HG02763 (cell line): ENCODE results near the gene HOXC13.

Source experiments
- ATAC-seq: cut with Tn5 transposase; IDR thresholded peaks from one replicate; pipeline ENCODE4 v1.9.1; 2021; ENCODE audit warnings: mild to moderate bottlenecking, moderate library complexity; ENCODE audit not compliant: unreplicated experiment

The HOXC13 gene

DNA sequence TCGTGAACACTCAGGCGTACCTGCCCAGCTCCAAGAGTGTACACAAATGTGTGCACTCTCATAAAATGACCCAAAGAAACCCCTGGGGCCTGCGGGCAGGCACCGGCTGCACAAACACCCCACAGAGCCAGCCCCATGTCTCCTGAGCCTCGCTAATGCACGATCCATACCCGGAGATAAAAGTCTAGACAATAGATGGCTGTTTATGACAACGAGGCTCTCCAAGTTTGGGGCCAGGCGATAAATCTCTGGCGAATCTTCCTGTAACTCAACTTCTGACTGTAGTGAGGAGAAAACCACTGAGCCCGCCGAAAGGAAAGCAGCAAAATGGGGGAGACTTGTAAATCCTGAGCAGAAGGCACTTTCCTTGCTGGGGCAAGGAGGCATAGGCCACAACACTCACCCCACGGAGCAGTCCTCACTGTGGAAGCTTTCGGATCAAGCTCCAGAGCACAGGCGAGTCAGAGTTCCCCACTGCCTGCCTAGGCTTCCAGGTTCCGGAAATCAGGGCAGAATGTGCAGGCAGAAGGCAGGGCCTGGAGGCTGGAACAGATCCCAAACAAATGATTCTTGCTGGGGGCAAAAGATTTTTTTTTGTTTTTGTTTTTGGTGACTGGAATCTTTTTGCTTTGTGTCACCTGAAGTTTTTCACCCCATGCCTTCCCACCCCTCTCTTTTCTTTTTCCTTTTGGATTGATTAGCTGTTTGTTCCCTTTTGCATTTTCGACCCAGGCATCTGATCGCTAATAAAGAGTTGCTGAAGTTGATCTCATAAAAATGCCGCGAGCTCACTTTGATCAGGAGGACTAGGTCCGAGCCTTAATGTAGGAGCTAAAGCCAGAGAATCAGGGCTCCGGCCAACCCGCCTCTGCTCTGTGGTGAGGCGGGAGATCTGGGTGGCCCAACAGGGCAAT is 29.8 kb downstream of the HOXC13 start:
- no peak for ATAC-seq

- ATAC-seq = no peak
These were observed 31.1 kb downstream of the HOXC13 start for GRCh38 chr12:53969588-53970259.

DNA sequence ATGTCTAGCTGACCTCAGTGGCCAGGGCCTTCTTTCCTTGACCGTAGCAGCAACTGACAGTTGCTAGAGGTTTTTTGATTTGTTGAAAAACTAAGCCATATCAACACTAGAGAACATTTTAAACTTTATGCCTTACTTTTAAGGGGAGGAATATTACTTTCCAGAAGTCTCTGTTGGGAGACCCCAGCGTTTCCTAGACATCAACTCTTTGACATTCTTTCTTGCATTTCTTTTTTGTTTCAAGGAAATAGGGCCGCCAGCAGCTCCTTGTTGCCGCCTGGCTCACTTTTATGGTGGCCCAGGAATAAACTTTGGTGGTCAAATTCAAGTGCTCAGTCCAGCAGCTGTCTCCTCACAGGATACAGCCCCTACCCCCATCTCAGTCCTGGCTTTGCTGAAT is 31.8 kb downstream of the HOXC13 start:
- ATAC-seq = no peak

DNA sequence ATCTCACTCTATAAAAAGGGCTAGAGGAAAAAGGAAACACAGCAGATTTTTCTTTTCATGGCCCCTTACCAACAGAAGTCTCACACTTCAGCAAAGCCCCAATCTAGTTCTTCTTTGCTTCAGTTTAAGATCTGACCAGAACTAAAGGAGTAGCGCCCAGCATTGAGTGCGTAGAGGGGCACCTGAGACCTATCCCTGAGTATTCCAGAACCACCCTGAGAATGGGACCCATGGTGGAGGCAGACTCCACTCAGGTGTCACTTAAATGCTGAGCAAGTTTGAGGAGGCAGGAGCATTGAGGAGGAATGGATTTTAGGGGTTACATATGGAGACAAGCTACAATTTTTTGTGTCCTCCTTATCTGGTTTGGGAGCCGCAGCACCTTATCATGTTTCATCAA is 32.5 kb downstream of the HOXC13 start:
- ATAC-seq = no peak

DNA sequence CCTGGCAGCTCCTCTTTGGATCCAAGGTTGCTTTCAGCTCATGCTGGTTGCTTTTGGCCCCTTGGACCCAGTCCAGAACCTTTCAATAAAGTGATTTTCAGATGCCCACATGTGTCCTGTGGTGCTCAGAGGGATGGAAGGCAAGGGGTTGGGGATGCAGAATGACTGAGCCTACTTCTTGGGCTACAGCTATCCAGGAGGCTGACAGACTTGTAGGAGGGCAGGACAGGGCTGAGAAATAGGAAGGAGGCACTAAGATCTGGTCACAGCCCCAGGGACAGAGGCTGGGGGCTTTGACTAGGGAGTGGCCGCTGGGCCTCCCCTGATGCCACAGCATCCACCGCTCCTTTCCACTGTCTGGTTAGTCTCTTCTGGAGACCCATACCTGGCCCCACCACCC is 33.1 kb downstream of the HOXC13 start:
- ATAC-seq = no peak

DNA sequence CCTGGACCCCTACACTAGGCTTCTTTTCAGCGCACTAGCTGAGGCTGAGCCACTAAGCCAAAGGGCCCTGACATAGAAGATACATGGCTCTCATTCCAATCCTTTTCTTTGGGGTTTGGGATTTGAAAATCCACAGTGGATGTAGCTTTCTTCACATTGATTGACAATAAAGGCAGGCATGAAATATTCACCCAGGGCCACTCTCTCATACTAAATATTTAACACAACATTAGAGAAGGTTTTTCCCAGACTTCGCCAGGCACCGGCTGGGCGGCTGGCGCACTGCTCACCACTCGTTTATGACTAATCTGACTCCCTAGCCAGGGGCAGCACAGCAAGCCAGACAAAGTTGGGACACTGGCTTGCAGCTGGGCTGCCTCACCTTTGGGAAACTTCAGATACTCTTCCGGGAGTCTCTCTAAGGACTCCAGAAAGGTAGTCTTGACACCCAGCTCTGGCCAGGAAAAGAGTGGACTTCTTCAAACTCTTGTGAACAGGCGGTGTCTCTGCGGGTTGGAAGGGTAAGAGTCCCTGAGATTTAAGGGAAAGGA is 33.6 kb downstream of the HOXC13 start:
- ATAC-seq = no peak

DNA sequence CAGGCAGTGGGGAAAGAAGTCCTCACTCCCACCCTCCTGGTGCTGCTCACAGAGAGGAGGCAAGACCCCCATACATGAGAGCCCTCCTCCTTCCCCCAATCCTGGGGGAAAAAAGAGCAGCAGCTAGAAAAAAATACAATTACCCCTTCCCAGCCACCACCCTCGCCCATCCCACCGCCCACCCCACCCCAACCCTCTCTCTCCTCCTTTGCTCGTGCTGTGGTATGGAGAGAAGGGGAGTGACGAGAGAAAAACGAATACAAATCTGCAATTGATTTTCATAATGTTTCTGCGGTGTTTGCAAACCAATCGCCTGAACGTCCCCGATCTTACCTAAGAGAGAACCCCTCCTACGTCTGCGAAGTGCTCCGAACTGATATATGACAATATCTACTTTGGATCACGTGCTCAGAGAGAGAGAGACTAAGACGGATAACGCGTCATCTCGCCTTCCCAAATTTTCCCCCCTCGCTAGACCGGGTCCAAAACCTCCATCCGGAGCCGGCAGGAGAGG is 34.1 kb downstream of the HOXC13 start, which contains the start of gene HOXC11:
Gene HOXC11 (plus strand): TSS at position 405 of the 514 bp plus-strand sequence. CDS start 116 bp downstream, outside the sequence.
- no peak for ATAC-seq

DNA sequence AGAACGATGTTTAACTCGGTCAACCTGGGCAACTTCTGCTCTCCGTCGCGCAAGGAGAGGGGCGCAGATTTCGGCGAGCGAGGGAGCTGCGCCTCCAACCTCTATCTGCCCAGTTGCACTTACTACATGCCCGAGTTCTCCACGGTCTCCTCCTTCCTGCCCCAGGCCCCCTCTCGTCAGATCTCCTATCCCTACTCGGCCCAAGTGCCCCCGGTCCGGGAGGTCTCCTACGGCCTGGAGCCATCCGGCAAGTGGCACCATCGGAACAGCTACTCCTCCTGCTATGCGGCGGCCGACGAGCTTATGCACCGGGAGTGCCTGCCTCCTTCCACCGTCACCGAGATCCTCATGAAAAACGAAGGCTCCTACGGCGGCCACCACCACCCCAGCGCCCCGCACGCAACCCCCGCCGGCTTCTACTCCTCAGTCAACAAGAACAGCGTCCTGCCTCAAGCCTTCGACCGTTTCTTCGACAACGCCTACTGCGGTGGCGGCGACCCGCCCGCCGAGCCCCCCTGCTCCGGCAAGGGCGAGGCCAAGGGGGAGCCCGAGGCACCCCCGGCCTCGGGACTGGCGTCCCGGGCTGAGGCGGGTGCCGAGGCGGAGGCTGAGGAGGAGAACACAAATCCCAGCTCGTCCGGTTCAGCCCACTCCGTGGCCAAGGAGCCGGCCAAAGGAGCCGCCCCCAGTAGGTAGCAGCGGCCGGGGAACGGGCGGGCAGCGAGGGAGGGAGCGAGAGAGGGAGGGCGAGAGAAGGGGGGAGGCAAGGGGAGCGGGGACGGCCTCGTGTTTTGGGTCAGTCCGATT is 34.8 kb downstream of the HOXC13 start:
- no peak for ATAC-seq

- ATAC-seq = no peak
These were observed 35.7 kb downstream of the HOXC13 start, which contains the start of gene HOTAIR for GRCh38 chr12:53974084-53975063. TSS of gene HOTAIR (minus strand) at chr12:53974954.

DNA sequence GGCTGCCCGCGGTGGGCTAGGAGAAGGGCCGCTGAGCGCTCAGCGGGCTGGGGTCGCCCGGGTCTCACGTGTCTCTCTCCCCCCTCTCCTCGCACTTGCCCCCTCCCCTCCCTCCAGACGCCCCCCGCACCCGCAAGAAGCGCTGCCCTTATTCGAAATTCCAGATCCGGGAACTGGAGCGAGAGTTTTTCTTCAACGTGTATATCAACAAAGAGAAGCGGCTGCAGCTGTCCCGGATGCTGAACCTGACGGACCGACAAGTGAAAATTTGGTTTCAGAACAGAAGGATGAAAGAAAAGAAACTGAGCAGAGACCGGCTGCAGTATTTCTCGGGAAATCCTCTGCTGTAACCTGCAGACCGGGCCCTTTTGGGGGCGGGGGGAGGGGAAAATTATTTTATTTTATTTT is 36.4 kb downstream of the HOXC13 start:
- ATAC-seq = no peak

DNA sequence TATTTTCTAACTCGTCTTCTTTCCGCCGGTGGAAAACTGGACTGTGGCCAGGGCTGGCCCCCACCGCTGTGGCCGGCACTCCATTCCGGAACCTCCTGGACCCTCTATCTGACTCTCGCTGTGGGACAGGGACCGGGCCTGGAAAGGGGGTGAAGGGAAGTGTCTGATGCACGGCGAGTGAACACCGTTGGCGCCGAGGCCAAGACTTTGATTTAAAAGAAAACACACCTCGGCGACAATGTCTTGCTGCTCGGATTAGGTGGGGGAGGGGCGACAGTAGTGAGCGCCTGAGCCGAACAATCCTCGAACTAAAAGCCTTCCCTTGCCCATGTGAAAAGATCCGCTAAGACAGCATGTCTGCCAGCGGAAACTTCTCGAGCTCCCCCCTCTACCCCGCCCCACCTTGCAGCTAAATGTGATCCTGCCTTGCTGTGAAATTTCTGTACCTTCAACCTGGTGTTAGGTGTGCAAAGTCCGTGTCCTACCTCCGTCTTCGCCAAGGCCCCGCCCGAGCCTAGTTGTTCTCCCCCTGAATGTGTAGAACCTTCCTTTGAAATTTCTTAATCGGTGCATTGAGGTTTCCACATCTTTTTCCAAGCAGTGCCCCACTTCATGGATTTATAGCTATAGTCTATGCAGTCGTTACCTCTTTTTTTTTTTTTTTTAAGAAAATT is 37.0 kb downstream of the HOXC13 start:
- ATAC-seq = no peak

DNA sequence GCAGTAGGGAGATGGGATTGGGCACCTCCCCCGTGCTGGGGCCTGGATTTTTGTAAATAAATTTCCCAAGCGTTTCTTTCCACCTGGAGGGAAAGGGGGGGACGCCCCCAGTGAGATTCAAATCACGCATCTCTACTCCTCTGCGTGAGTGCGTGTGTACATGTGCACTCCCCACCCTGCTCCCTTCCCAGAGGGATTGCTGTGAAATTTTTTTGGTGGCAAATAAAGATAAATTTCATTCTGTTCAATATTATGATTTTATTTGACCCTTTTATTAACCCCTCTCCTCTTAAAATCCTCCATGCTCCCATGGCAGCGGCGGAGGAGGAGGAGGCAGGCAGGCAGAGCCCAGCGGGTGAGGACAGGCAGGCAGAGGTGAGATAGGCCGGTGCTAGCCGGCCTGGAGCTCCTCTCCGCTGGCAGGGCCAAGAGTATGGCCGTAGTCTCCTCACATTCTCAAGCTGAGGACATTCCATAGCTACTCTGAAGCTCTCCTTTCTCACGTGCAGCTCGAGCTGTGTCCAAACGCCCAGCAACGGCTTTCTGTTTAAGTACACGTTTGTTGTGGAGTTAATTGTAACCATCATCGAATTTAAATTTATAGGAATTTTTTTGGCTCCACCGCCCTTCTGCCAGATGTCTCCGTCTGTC is 37.7 kb downstream of the HOXC13 start:
- no peak for ATAC-seq

- ATAC-seq = no peak
These were observed 38.4 kb downstream of the HOXC13 start for GRCh38 chr12:53976823-53977595.

- no peak for ATAC-seq
These were observed 39.2 kb downstream of the HOXC13 start for GRCh38 chr12:53977596-53978445.

DNA sequence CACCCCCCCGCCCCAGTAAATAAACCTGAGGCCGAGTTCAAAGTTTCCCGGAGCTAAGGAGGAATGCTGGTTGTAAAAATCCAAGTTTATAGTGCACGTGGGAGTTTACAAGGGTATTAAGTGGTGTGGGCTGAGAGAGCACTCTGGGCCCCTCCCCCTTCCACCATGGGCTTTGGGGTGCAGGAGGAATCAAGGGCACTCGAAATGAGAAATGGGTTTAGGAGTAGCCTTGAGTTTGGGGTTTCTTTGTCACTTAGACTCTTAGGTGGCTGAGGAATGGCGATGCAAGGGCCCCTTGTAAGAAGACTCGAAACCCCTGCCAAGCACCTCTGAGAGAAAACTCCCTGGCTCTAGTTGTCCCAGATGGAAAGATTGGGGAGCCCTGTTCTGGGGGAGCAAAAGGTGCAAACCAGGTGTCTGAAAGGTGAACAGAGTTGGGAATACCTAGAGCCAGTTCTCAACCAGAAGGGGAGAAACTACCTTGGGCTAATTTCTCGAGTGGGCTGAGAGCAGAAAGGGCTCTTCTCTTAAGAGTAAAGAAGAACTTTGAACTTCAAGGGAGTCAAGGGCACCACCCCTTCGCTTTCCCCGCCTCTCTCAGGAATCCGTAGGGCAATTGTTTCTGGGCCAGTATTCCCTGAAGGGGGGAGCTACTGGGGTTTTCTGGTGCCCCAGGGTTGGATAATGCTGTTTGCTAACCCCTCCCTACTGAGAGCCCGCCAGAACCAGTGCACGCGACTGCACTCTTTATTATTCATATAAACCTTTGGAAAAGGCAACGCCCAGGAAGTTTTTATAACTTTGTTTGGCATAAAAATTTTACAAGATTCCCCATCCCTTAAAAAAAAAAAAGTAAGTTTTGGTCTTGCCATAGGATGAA is 40.1 kb downstream of the HOXC13 start:
- no peak for ATAC-seq
